Activated gamma-delta T cell treated with Interleukin-2 at 50 U/mL for 16 hours (primary cell): ENCODE data around the gene ASB13.
"Not testable (repeated sequence)": the region's sequence is repeated elsewhere in the genome, so short reads cannot be mapped to it uniquely, and the experiment has no call there.

Source experiments
- DNase-seq: peaks from one replicate; pipeline ENCODE4 v3.0.0-alpha.2; 2020

Gene ASB13

DNA sequence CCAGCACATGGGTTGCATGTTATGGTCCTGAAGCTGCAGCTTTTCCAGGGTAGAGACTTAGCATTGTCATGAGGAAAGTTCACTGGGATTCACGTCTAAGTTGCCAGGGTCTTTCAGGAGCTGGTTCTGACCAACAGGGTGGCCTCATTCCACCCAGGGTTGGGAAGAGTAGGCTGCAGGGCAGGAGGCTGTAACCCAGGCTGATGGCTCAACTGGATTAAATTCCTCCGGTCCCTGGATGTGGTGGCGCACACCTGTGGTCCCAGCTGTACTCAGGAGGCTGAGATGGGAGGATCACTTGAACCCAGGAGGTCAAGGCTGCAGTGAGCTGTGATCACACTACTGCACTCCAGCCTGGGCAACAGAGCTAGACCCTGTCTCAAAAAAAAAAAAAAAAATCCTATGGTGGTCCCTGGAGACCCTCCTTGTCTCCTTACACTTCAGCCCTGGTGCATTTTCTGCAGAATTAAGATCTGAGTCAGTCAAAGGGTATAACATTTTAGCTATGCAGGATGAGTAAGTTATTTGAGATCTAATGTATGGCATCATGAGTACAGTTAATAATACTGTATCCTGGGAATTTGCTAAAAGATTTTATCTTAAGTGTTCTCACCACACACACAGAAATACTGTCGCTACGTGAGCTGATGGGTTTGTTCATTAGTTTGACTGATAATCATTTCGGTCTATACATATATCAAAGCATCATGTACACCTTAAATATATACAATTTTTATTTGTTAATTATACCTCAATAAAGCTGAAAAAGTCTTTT lies 44.0 kb downstream of the ASB13 start:
- no peak for DNase-seq

DNA sequence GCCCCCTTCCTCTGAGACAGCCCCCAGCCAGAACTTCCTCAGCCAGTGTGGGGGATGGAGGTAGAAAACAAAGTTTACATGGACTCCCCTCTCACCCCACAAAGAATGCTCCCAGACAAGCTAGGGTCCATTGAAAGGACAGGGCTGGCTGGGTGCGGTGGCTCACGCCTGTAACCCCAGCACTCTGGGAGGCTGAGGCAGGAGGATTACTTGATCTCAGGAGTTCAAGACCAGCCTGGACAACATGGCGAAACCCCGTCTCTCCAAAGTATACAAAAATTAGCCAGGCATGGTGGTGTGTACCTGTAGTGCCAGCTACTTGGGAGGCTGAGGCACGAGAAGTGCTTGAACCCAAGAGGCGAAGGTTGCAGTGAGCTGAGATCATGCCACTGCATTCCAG lies 45.0 kb downstream of the ASB13 start:
- not testable (repeated sequence) for DNase-seq

GRCh38 chr10:5620966-5621365 lies 45.4 kb downstream of the ASB13 start:
- no peak for DNase-seq

DNA sequence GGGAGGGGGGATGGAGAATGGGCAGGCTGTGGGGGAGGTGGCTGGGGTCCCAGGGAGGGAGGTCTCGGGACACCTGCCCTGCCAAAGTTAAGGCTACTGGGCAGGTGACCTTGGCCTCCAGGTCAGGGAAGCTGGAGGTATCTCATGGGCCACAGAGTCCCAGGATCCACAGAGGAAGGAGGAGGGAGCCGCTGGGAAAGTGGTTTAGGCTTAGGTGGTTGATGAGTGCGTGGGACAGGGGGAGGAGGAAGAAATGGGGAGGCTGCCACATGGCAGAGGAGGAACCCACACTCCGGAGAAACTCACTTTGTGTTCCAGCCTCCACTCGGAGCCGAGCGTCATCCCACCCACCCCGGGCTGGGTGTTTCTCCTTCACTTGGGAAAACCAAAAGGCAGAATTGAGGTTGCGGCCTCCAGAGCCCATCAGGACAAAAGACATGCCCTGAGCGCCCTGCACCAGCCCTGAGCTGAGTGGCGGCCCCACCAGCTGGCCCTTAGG lies 46.1 kb downstream of the ASB13 start:
- no peak for DNase-seq

DNA sequence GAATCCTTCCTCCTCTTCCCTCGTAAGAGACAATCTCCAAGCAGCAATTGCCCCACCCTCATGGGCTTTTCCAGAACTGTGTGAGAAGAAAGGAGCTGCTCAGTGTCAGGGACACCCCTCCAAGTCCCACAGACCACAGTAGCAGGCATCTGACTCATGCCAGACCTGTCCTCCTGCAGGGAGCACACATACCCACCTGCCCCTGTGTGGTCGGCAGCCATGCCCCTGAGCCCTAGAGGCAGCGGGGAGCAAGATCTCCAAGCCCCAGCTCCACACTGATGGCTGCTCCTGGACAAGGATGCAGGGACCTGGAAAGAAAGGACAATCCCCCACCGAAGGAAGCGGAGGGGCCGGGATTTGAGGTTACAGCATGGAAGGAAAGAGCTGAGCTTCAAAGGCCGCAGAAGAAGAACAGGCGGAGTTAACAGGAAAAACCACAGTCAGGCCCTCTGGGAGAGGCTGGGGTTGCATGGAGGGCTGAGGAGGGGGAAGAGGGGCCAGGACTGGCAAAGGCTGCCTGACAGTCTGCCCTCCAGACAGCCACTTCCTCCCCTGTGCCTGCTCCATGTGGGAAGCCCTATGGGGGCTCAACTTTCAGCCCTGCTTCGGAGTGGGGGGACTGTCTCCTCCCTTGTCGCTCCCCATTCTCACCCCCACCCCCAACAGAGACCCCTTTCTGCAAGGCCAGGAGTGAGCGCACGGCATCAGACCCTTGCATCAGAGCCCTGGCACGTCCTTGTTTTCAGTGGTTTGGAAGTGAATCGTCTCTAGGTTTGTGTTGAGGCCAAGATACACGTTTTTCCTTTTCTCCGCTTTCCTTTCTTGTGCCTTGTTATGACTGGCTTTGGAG lies 46.8 kb downstream of the ASB13 start:
- DNase-seq, result no peak

DNA sequence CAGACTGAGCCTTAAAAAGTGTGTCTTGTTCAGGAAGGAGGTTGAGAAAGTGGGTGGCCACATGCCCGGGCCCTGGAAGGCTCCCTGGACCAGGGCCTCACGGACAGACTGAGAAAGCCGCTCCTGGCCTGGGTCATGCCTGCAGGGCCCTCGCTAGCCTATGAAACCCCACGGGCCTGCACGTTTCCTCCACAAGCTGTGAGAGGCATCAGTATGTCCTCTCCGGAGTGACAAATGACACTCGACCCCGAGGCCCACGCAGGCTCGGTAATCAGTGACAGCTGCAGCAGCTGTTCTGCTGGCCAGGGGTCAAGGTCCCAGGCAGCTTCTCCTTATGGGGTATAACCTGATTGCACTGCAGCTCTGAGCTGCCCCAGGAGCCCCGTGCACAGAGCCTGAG lies 47.6 kb downstream of the ASB13 start:
- DNase-seq, result no peak

DNA sequence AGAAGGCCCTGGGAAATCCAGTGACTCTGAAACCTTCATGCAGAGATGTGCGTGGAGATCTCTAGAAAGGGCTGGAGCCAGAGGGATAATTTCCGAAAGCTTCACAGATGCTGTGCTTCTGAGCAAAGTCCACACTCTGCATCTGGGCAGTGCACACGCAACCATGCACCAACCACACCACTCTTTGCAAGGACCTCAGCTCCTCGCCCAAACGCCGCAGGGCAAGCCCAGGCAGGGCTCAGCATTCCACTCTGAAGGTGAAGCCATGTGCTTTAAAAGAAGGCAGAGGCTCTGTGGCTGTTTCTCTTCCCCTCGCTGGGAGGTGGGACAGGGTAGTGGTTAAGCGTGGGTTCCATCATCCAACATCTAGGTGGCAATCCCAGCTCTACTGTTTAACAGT lies 48.4 kb downstream of the ASB13 start:
- no peak for DNase-seq

- DNase-seq, result no peak
Observed at GRCh38 chr10:5617521-5617920, 48.9 kb downstream of the ASB13 start.

- no peak for DNase-seq
Observed at GRCh38 chr10:5616836-5617235, 49.6 kb downstream of the ASB13 start.

GRCh38 chr10:5616046-5616445 lies 50.3 kb downstream of the ASB13 start:
- no peak for DNase-seq

- DNase-seq, result no peak
Observed at GRCh38 chr10:5615316-5615715, 51.1 kb downstream of the ASB13 start.

DNA sequence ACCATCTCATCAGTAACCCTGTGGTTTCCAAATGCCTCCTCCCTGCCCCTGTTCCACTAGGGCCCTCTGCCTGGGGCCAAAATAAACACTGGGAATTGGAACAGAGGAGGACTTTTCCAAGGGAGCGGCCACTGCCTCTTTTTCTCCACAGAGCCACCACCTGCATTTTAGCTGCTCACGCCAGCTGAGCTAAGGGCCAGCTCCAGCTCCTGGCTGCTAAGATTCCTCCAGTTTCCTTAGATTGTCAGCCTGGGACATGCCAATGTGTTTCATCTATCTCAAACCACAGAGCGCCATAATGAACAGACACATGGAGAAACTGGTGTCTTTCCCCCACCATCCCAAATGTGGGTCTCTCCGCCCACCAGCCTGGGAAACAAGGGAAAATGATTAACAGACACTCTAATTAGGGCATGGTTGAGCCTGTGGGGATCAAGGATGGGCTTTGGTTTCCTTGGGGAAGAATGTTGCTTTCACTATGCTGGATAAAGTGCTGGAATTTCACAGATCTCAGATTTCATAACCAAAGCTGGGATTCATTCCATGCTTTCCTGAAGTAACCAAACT lies 52.2 kb downstream of the ASB13 start:
- no peak for DNase-seq

DNA sequence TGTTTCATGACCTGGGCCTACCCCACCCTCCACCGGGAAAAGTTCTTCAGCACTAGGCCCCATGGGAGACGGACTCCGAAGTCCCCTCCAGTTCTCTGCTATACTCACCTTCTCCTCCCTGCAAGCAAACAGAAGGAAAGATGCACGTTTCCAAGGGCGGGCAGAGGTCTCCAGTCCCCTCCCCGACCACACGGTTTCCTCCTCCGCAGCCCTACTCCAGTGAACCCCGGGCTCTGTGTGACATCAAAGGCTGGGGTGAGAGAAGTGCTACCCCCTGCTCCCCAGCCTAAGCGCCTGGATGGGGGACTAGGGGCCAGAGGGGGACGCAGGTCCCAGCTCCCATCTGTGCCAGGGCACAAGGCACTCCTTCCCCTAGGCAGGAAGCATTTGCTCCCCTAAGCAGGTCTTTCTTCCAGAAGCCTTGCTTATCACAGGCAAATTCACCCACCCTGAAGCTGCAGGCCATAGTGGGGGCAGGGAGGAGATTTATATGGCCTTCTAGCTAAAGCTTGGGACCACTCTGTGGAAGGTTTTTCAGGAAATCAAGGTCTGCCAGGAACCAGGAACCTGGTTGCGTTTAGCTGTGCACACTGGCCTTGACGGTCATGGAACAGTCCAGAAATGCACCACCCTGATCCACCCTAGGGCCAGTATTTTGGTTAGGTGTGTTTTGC lies 52.8 kb downstream of the ASB13 start:
- DNase-seq, result no peak

DNA sequence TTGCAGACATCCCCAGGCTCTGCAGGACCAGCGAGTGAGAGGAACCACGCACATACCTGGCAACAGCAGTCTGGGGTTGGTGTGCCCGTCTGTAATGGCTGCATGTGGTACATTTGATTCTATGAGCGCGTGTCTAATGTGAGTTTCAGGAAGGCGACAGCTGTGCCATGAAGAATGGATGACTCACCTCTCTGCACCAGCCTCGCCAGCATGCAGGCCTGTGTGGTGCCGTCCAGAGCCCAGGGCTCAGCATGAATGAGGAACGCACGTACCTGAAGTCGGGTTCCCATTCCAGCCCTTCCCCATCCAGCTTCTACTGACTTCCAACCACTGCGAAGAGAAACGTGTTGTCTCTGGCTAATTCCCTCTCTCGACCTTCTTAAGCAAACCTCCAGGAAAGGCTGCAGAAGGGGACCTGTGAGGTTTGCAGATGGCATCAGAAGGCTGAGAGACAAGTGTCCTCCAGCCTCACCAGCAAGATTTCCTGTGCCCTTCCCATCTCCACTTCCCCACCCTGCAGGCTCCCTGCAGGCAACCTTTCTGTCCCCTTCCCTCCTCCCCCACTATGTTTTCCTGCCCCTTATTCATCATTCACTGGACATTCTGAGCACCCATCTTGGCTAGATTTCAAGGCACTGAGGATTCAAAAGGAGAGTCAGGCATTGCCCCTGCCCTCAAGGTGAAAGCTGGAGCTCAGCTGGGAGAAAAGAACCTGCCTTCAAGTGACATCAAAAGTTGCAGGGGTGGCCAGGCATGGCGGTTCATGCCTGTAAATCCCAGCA lies 54.3 kb downstream of the ASB13 start:
- DNase-seq, result no peak

- DNase-seq, result no peak
Observed at GRCh38 chr10:5609952-5610616, 56.3 kb downstream of the ASB13 start.

GRCh38 chr10:5608608-5609220 lies 57.7 kb downstream of the ASB13 start:
- no peak for DNase-seq

- no peak for DNase-seq
Observed at GRCh38 chr10:5607594-5607993, 58.8 kb downstream of the ASB13 start.

DNA sequence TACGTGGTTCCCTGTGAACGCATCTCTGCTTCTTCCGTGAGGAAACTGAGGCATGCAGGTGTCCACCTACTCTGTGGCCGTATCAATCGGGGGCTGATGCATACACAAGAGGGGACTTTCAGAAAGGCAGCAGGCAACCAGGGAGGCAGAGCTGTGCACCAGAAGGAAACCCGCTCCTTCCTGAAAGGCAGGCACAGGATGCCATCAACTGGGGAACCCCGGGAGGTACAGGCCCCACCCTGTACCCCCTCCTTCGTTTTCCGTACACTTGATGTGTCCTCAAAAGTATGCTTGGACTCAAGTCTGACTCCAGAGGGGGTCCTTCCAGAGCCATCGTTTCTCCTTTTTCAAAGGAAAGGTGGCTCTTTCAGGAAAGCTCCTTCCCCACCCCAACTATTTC lies 59.5 kb downstream of the ASB13 start:
- DNase-seq, result no peak

- DNase-seq, result no peak
Observed at GRCh38 chr10:5606321-5606720, 60.1 kb downstream of the ASB13 start.

GRCh38 chr10:5604961-5605360 lies 61.4 kb downstream of the ASB13 start:
- no peak for DNase-seq

GRCh38 chr10:5604236-5604925 lies 62.0 kb downstream of the ASB13 start:
- no peak for DNase-seq
